Thoracic aorta (tissue), 2 donors: Measurements from ENCODE around the gene TAS2R9. TPM values are rescaled to one million over a fixed set of nuclear protein-coding genes. Genes with fewer than 3 reads are reported as not detected.
"Not testable (repeated sequence)": the region's sequence is repeated elsewhere in the genome, so short reads cannot be mapped to it uniquely, and the experiment has no call there.

Experiments used
- ATAC-seq: fragments of 150-250 bp; one replicate; pipeline ENCODE4 v1.8.0; 2017; ENCODE audit warnings: low read depth; ENCODE audit not compliant: insufficient number of reproducible peaks, low FRiP score
- DNase-seq: peaks from one replicate; pipeline ENCODE4 v3.0.0-alpha.2; 2020; ENCODE audit warnings: low spot score
- H3K27ac ChIP-seq, 2 donors: fragments of 200-600 bp; sonication (generic); 1 replicate in 1 of 2; 2 replicates in 1 of 2; pipeline ENCODE4 v1.5.1; 2016; ENCODE audit warnings: mild to moderate bottlenecking in 2 of 2, moderate library complexity in 2 of 2
- H3K27me3 ChIP-seq: fragments of 200-600 bp; sonication (generic); replicated peaks from 2 replicates; pipeline ENCODE4 v1.6.0; 2016; ENCODE audit warnings: mild to moderate bottlenecking; ENCODE audit not compliant: insufficient read depth
- H3K36me3 ChIP-seq: fragments of 200-600 bp; sonication (generic); one replicate; pipeline ENCODE4 v1.5.1; 2016
- H3K4me1 ChIP-seq, 2 donors: fragments of 200-600 bp; sonication (generic); 1 replicate in 1 of 2; 2 replicates in 1 of 2; pipeline versions ENCODE4 v1.5.1 to v1.6.0; 2016; ENCODE audit warnings: low read depth in 2 of 2, mild to moderate bottlenecking in 1 of 2; ENCODE audit not compliant: control insufficient read depth in 1 of 2
- H3K4me3 ChIP-seq: fragments of 200-600 bp; sonication (generic); 2 replicates; pipeline ENCODE4 v1.5.1; 2016; ENCODE audit warnings: mild to moderate bottlenecking
- H3K9me3 ChIP-seq: fragments of 200-600 bp; sonication (generic); 2 replicates; pipeline ENCODE4 v1.5.1; 2016
- CTCF ChIP-seq: fragments of 200-600 bp; sonication (generic); IDR thresholded peaks from one replicate; pipeline ENCODE4 v1.5.1; 2019; ENCODE audit warnings: antibody characterized with exemption
- total RNA-seq, 2 donors: library from RNA; depleted of rRNA; stranded (reverse); fragments of >200 nt; gene quantifications; one replicate each; pipeline versions ENCODE4 v1.1.0 to v1.2.3, GENCODE V29; 2016

Gene TAS2R9
- total RNA-seq, 2 donors from 2014 or later: not detected

DNA sequence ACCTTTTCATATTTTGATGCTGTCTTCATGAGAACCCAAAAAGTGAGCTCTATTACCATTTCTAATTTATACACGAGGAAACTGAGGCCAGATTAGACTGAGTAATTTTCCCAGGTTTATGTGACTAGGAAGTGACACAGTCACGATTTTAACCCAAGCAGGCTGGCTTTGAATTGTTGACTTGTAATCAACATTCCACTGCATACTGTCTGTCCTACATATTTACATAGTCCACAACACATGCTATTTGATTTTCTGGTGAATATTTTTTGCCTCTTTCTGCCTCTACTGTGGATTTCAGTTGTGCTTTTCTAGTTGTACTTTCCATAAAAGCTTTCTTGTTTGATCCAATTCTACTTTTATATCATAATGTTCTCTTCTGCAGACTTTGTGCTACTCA is 15.7 kb downstream of the TAS2R9 start:
- Histone ChIP-seq H3K27ac (no peak overlapping the region), H3K27me3 (no peaks in the 10 kb centered on the region), H3K4me3 (no peak overlapping the region), H3K4me1 (no peaks in the 10 kb centered on the region), H3K9me3 (no peaks in the 10 kb centered on the region), H3K36me3 (no peaks in the 10 kb centered on the region)
- ATAC-seq (no peak), DNase-seq (no peak)
- no peak for TF ChIP-seq CTCF

- ATAC-seq, H3K9me3 ChIP-seq, H3K36me3 ChIP-seq, H3K4me3 ChIP-seq, H3K4me1 ChIP-seq, H3K27me3 ChIP-seq, H3K27ac ChIP-seq, DNase-seq: not testable (repeated sequence)
These were observed 18.2 kb downstream of the TAS2R9 start for GRCh38 chr12:10791769-10792168.

- Histone ChIP-seq H3K9me3 (no peaks in the 10 kb centered on the region), H3K4me1 (no peaks in the 10 kb centered on the region), H3K4me3 (no peak overlapping the region), H3K36me3 (no peaks in the 10 kb centered on the region), H3K27ac (no peak overlapping the region), H3K27me3 (no peaks in the 10 kb centered on the region)
- ATAC-seq: no peak
- TF ChIP-seq CTCF: no peak
- DNase-seq: no peak
These were observed 26.7 kb downstream of the TAS2R9 start for GRCh38 chr12:10783252-10783651.

- Histone ChIP-seq H3K36me3 (no peaks in the 10 kb centered on the region), H3K4me1 (no peaks in the 10 kb centered on the region), H3K27ac (no peak overlapping the region), H3K9me3 (no peaks in the 10 kb centered on the region), H3K27me3 (no peaks in the 10 kb centered on the region), H3K4me3 (no peak overlapping the region)
- no peak for TF ChIP-seq CTCF
- no peak for DNase-seq
- ATAC-seq: no peak
These were observed 30.9 kb downstream of the TAS2R9 start for GRCh38 chr12:10779103-10779502.

GRCh38 chr12:10771132-10771733 is 38.7 kb downstream of the TAS2R9 start:
- H3K36me3 ChIP-seq: no peaks in the 10 kb centered on the region
- DNase-seq: no peak
- H3K4me1 ChIP-seq: no peaks in the 10 kb centered on the region
- H3K27ac ChIP-seq: no peak overlapping the region
- peak; percentile 56 for TF ChIP-seq CTCF
- ATAC-seq: no peak
- no peaks in the 10 kb centered on the region for H3K9me3 ChIP-seq
- no peaks in the 10 kb centered on the region for H3K27me3 ChIP-seq
- no peak overlapping the region for H3K4me3 ChIP-seq

GRCh38 chr12:10759657-10760056 is 50.3 kb downstream of the TAS2R9 start:
- DNase-seq: no peak
- Histone ChIP-seq H3K36me3 (no peaks in the 10 kb centered on the region), H3K4me1 (no peaks in the 10 kb centered on the region), H3K27ac (no peak overlapping the region), H3K9me3 (peaks cover 13% of the 10 kb centered on the region), H3K4me3 (no peak overlapping the region), H3K27me3 (no peaks in the 10 kb centered on the region)
- ATAC-seq: no peak
- no peak for TF ChIP-seq CTCF
